ENCODE results near the gene ANKFN1.

Gene ANKFN1

GRCh38 chr17:56121191-56122051 lies 31.9 kb upstream of the ANKFN1 start:
- H3K27ac ChIP-seq (ENCODE audit: low read length), result no peak overlapping the region
- no peaks in the 10 kb centered on the region for H3K9me3 ChIP-seq (ENCODE audit: insufficient read depth, low read depth, low read length)
- no peaks in the 10 kb centered on the region for H3K27me3 ChIP-seq (ENCODE audit: insufficient read depth, low read length)
- H3K36me3 ChIP-seq (ENCODE audit: insufficient read depth, low read depth, low read length), result no peaks in the 10 kb centered on the region
- no peaks in the 10 kb centered on the region; the same call in 1 of the 2 replicates for H3K4me1 ChIP-seq (ENCODE audit: insufficient read depth, low read length)
- no peak overlapping the region for H3K9ac ChIP-seq (ENCODE audit: low read depth, low read length)
- H3K4me3 ChIP-seq (ENCODE audit: low read length), result no peak overlapping the region

GRCh38 chr17:56125830-56126819 lies 27.1 kb upstream of the ANKFN1 start:
- Histone ChIP-seq H3K27ac (ENCODE audit: low read length) (no peak overlapping the region), H3K36me3 (ENCODE audit: insufficient read depth, low read depth, low read length) (no peaks in the 10 kb centered on the region), H3K27me3 (ENCODE audit: insufficient read depth, low read length) (no peaks in the 10 kb centered on the region), H3K9ac (ENCODE audit: low read depth, low read length) (no peak overlapping the region), H3K4me1 (ENCODE audit: insufficient read depth, low read length) (no peaks in the 10 kb centered on the region; the same call in 1 of the 2 replicates), H3K4me3 (ENCODE audit: low read length) (no peak overlapping the region), H3K9me3 (ENCODE audit: insufficient read depth, low read depth, low read length) (no peaks in the 10 kb centered on the region)

GRCh38 chr17:56130026-56130425 lies 23.2 kb upstream of the ANKFN1 start:
- Histone ChIP-seq H3K9ac (ENCODE audit: low read depth, low read length) (no peak overlapping the region), H3K9me3 (ENCODE audit: insufficient read depth, low read depth, low read length) (no peaks in the 10 kb centered on the region), H3K4me3 (ENCODE audit: low read length) (no peak overlapping the region), H3K36me3 (ENCODE audit: insufficient read depth, low read depth, low read length) (no peaks in the 10 kb centered on the region), H3K4me1 (ENCODE audit: insufficient read depth, low read length) (no peaks in the 10 kb centered on the region; the same call in 1 of the 2 replicates), H3K27me3 (ENCODE audit: insufficient read depth, low read length) (no peaks in the 10 kb centered on the region), H3K27ac (ENCODE audit: low read length) (no peak overlapping the region)

GRCh38 chr17:56130631-56131030 lies 22.6 kb upstream of the ANKFN1 start:
- H3K4me3 ChIP-seq (ENCODE audit: low read length), result no peak overlapping the region
- H3K9ac ChIP-seq (ENCODE audit: low read depth, low read length), result no peak overlapping the region
- H3K27ac ChIP-seq (ENCODE audit: low read length), result no peak overlapping the region
- H3K9me3 ChIP-seq (ENCODE audit: insufficient read depth, low read depth, low read length), result no peaks in the 10 kb centered on the region
- H3K36me3 ChIP-seq (ENCODE audit: insufficient read depth, low read depth, low read length), result no peaks in the 10 kb centered on the region
- H3K27me3 ChIP-seq (ENCODE audit: insufficient read depth, low read length), result no peaks in the 10 kb centered on the region
- no peaks in the 10 kb centered on the region; the same call in 1 of the 2 replicates for H3K4me1 ChIP-seq (ENCODE audit: insufficient read depth, low read length)

GRCh38 chr17:56131431-56131830 lies 21.8 kb upstream of the ANKFN1 start:
- H3K4me1 ChIP-seq (ENCODE audit: insufficient read depth, low read length), result no peaks in the 10 kb centered on the region; the same call in 1 of the 2 replicates
- no peak overlapping the region for H3K9ac ChIP-seq (ENCODE audit: low read depth, low read length)
- H3K36me3 ChIP-seq (ENCODE audit: insufficient read depth, low read depth, low read length), result no peaks in the 10 kb centered on the region
- no peaks in the 10 kb centered on the region for H3K27me3 ChIP-seq (ENCODE audit: insufficient read depth, low read length)
- H3K9me3 ChIP-seq (ENCODE audit: insufficient read depth, low read depth, low read length), result no peaks in the 10 kb centered on the region
- H3K27ac ChIP-seq (ENCODE audit: low read length), result no peak overlapping the region
- H3K4me3 ChIP-seq (ENCODE audit: low read length), result no peak overlapping the region

GRCh38 chr17:56136301-56136700 lies 17.0 kb upstream of the ANKFN1 start:
- H3K27ac ChIP-seq (ENCODE audit: low read length), result no peak overlapping the region
- H3K9ac ChIP-seq (ENCODE audit: low read depth, low read length), result no peak overlapping the region
- no peaks in the 10 kb centered on the region for H3K27me3 ChIP-seq (ENCODE audit: insufficient read depth, low read length)
- no peaks in the 10 kb centered on the region for H3K9me3 ChIP-seq (ENCODE audit: insufficient read depth, low read depth, low read length)
- H3K4me3 ChIP-seq (ENCODE audit: low read length), result no peak overlapping the region
- H3K36me3 ChIP-seq (ENCODE audit: insufficient read depth, low read depth, low read length), result no peaks in the 10 kb centered on the region
- no peaks in the 10 kb centered on the region for H3K4me1 ChIP-seq (ENCODE audit: insufficient read depth, low read length)

GRCh38 chr17:56141046-56141839 lies 12.0 kb upstream of the ANKFN1 start:
- Histone ChIP-seq H3K36me3 (ENCODE audit: insufficient read depth, low read depth, low read length) (no peaks in the 10 kb centered on the region), H3K4me3 (ENCODE audit: low read length) (no peak overlapping the region), H3K9me3 (ENCODE audit: insufficient read depth, low read depth, low read length) (no peaks in the 10 kb centered on the region), H3K27me3 (ENCODE audit: insufficient read depth, low read length) (no peaks in the 10 kb centered on the region), H3K4me1 (ENCODE audit: insufficient read depth, low read length) (peaks cover 3% of the 10 kb centered on the region; the same call in 1 of the 2 replicates), H3K27ac (ENCODE audit: low read length) (no peak overlapping the region), H3K9ac (ENCODE audit: low read depth, low read length) (no peak overlapping the region)

- Histone ChIP-seq H3K4me1 (ENCODE audit: insufficient read depth, low read length) (peaks cover 3% of the 10 kb centered on the region; the same call in 1 of the 2 replicates), H3K27ac (ENCODE audit: low read length) (no peak overlapping the region), H3K36me3 (ENCODE audit: insufficient read depth, low read depth, low read length) (no peaks in the 10 kb centered on the region), H3K27me3 (ENCODE audit: insufficient read depth, low read length) (no peaks in the 10 kb centered on the region), H3K9ac (ENCODE audit: low read depth, low read length) (no peak overlapping the region), H3K4me3 (ENCODE audit: low read length) (no peak overlapping the region), H3K9me3 (ENCODE audit: insufficient read depth, low read depth, low read length) (no peaks in the 10 kb centered on the region)
Observed at GRCh38 chr17:56142325-56142724, 10.9 kb upstream of the ANKFN1 start.

GRCh38 chr17:56142781-56143180 lies 10.5 kb upstream of the ANKFN1 start:
- Histone ChIP-seq H3K36me3 (ENCODE audit: insufficient read depth, low read depth, low read length) (no peaks in the 10 kb centered on the region), H3K4me1 (ENCODE audit: insufficient read depth, low read length) (peaks cover 3% of the 10 kb centered on the region; the same call in 1 of the 2 replicates), H3K27ac (ENCODE audit: low read length) (no peak overlapping the region), H3K9me3 (ENCODE audit: insufficient read depth, low read depth, low read length) (no peaks in the 10 kb centered on the region), H3K27me3 (ENCODE audit: insufficient read depth, low read length) (no peaks in the 10 kb centered on the region), H3K4me3 (ENCODE audit: low read length) (no peak overlapping the region), H3K9ac (ENCODE audit: low read depth, low read length) (no peak overlapping the region)

GRCh38 chr17:56144223-56144622 lies 9.1 kb upstream of the ANKFN1 start:
- peaks cover 3% of the 10 kb centered on the region; the same call in 1 of the 2 replicates for H3K4me1 ChIP-seq (ENCODE audit: insufficient read depth, low read length)
- H3K27ac ChIP-seq (ENCODE audit: low read length), result no peak overlapping the region
- no peak overlapping the region for H3K9ac ChIP-seq (ENCODE audit: low read depth, low read length)
- no peaks in the 10 kb centered on the region for H3K9me3 ChIP-seq (ENCODE audit: insufficient read depth, low read depth, low read length)
- H3K27me3 ChIP-seq (ENCODE audit: insufficient read depth, low read length), result no peaks in the 10 kb centered on the region
- no peaks in the 10 kb centered on the region for H3K36me3 ChIP-seq (ENCODE audit: insufficient read depth, low read depth, low read length)
- no peak overlapping the region for H3K4me3 ChIP-seq (ENCODE audit: low read length)

GRCh38 chr17:56146534-56146933 lies 6.7 kb upstream of the ANKFN1 start:
- H3K4me3 ChIP-seq (ENCODE audit: low read length), result no peak overlapping the region
- no peak overlapping the region for H3K27ac ChIP-seq (ENCODE audit: low read length)
- H3K9me3 ChIP-seq (ENCODE audit: insufficient read depth, low read depth, low read length), result no peaks in the 10 kb centered on the region
- H3K4me1 ChIP-seq (ENCODE audit: insufficient read depth, low read length), result peaks cover 3% of the 10 kb centered on the region; the same call in 1 of the 2 replicates
- no peaks in the 10 kb centered on the region for H3K36me3 ChIP-seq (ENCODE audit: insufficient read depth, low read depth, low read length)
- no peak overlapping the region for H3K9ac ChIP-seq (ENCODE audit: low read depth, low read length)
- no peaks in the 10 kb centered on the region for H3K27me3 ChIP-seq (ENCODE audit: insufficient read depth, low read length)

Data from iPS-20b (cell line).